SK-MEL-5 (cell line): ENCODE results near the gene CELA2B. TPM values are rescaled to one million over a fixed set of nuclear protein-coding genes. Genes with fewer than 3 reads are reported as not detected.
"Not testable (repeated sequence)": the region's sequence is repeated elsewhere in the genome, so short reads cannot be mapped to it uniquely, and the experiment has no call there.

Experiments
- DNase-seq: peaks from one replicate; pipeline ENCODE4 v3.0.0-alpha.2; 2016; ENCODE audit warnings: low read depth, low spot score
- in situ Hi-C: cut with HindIII; loops from 2 replicates; pipeline ENCODE4 v1.10.0; 2016; ENCODE audit warnings: low sequenced_read_pairs, high pct_unique_total_duplicates, low pct_unique_long_range_greater_than_20kb
- total RNA-seq: library from RNA; depleted of rRNA; stranded (reverse); fragments of >200 nt; shearing (Covaris generic); gene quantifications from 2 replicates; pipeline ENCODE4 v1.2.3, GENCODE V29; 2014

Gene CELA2B
- total RNA-seq, 1 experiment from 2014 or later, result not detected

GRCh38 chr1:15459771-15460707, 15.9 kb upstream of the CELA2B start:
- in situ Hi-C loops, result no loop called here
- peak; percentile 58 for DNase-seq

- no peak for DNase-seq
- in situ Hi-C loops, result no loop called here
Measured at GRCh38 chr1:15460708-15461095, 15.2 kb upstream of the CELA2B start.

GRCh38 chr1:15463064-15463800, 12.7 kb upstream of the CELA2B start:
- in situ Hi-C loops, DNase-seq: not testable (repeated sequence)

GRCh38 chr1:15463926-15464322, 12.0 kb upstream of the CELA2B start:
- in situ Hi-C loops, DNase-seq: not testable (repeated sequence)

- in situ Hi-C loops, result no loop called here
Measured at GRCh38 chr1:15465674-15466073, 10.2 kb upstream of the CELA2B start.

GRCh38 chr1:15466955-15467625, 8.8 kb upstream of the CELA2B start:
- in situ Hi-C loops, DNase-seq: not testable (repeated sequence)

More at GRCh38 chr1:15465674-15466073, 10.2 kb upstream of the CELA2B start:
- DNase-seq, result no peak

- no peak for DNase-seq
- in situ Hi-C loops, result no loop called here
Measured at GRCh38 chr1:15468145-15468544, 7.8 kb upstream of the CELA2B start.

- DNase-seq, result no peak
- in situ Hi-C loops, result no loop called here
Measured at GRCh38 chr1:15469361-15469760, 6.5 kb upstream of the CELA2B start.

- DNase-seq, in situ Hi-C loops: not testable (repeated sequence)
Measured at GRCh38 chr1:15469821-15470448, 6.0 kb upstream of the CELA2B start.

GRCh38 chr1:15471067-15471466, 4.8 kb upstream of the CELA2B start:
- in situ Hi-C loops, DNase-seq: not testable (repeated sequence)

GRCh38 chr1:15471723-15472122, 4.2 kb upstream of the CELA2B start:
- in situ Hi-C loops, DNase-seq: not testable (repeated sequence)

- DNase-seq, result no peak
- in situ Hi-C loops, result no loop called here
Measured at GRCh38 chr1:15472587-15472986, 3.3 kb upstream of the CELA2B start.

GRCh38 chr1:15476927-15477326, 1.0 kb downstream of the CELA2B start:
- in situ Hi-C loops, result no loop called here
- DNase-seq, result no peak

GRCh38 chr1:15477646-15478212, 1.8 kb downstream of the CELA2B start:
- in situ Hi-C loops, result no loop called here
- no peak for DNase-seq

- no peak for DNase-seq
- in situ Hi-C loops, result no loop called here
Measured at GRCh38 chr1:15479654-15480347, 3.9 kb downstream of the CELA2B start.

GRCh38 chr1:15482455-15482854, 6.6 kb downstream of the CELA2B start:
- in situ Hi-C loops, result not testable (repeated sequence)

More at GRCh38 chr1:15482455-15482854, 6.6 kb downstream of the CELA2B start:
- not testable (repeated sequence) for DNase-seq
